Ascending aorta (tissue), 2 donors: Measurements from ENCODE around the gene CASS4. TPM values are rescaled to one million over a fixed set of nuclear protein-coding genes. Genes with fewer than 3 reads are reported as not detected.

Experiments used
- DNase-seq, 2 donors: peaks; one replicate each; pipeline ENCODE4 v3.0.0-alpha.2; 2019; ENCODE audit warnings: low spot score in 2 of 2
- H3K27ac ChIP-seq, 2 donors: fragments of 200-600 bp; sonication (generic); one replicate each; pipeline ENCODE4 v1.5.1; 2016 to 2017; ENCODE audit warnings: mild to moderate bottlenecking in 1 of 2
- H3K27me3 ChIP-seq: fragments of 200-600 bp; sonication (generic); one replicate; pipeline ENCODE4 v1.5.1; 2017
- H3K36me3 ChIP-seq, 2 donors: fragments of 200-600 bp; sonication (generic); one replicate each; pipeline ENCODE4 v1.5.1; 2016
- H3K4me1 ChIP-seq, 2 donors: fragments of 200-600 bp; sonication (generic); one replicate each; pipeline ENCODE4 v1.5.1; 2016 to 2017; ENCODE audit warnings: mild to moderate bottlenecking in 1 of 2
- H3K4me3 ChIP-seq, 2 donors: fragments of 200-600 bp; sonication (generic); one replicate each; pipeline ENCODE4 v1.5.1; 2016 to 2017; ENCODE audit warnings: mild to moderate bottlenecking in 1 of 2
- H3K9me3 ChIP-seq, 2 donors: fragments of 200-600 bp; sonication (generic); one replicate each; pipeline ENCODE4 v1.5.1; 2016
- CTCF ChIP-seq, 3 experiments: fragments of 200-600 bp in 2 of 3; fragments of 450-650 bp in 1 of 3; sonication (generic) in 2 of 3; IDR thresholded peaks; one replicate each; pipeline ENCODE4 v1.5.1; 2016 to 2019; ENCODE audit warnings: antibody characterized with exemption in 3 of 3, mild to moderate bottlenecking in 1 of 3, moderate library complexity in 1 of 3
- intact Hi-C: fragments of 100-400 bp; cut with DNase I; formaldehyde crosslinking; loops from one replicate; pipeline ENCODE4 v1.15.1; 2023
- total RNA-seq: library from RNA; depleted of rRNA; stranded (reverse); fragments of >200 nt; gene quantifications from one replicate; pipeline ENCODE4 v1.1.0, GENCODE V29; 2016

Gene CASS4
- total RNA-seq, 1 donor from 2014 or later: 11.2 TPM

GRCh38 chr20:56429502-56429901, 17.4 kb downstream of the CASS4 start:
- Histone ChIP-seq H3K4me3 (no peak overlapping the region), H3K9me3 (no peaks in the 10 kb centered on the region), H3K36me3 (no peaks in the 10 kb centered on the region), H3K27me3 (no peaks in the 10 kb centered on the region), H3K27ac (no peak overlapping the region), H3K4me1 (no peaks in the 10 kb centered on the region)
- TF ChIP-seq CTCF (IDR thresholded peaks at IDR 0.05): no peak
- DNase-seq: no peak
- intact Hi-C loops: no loop called here

GRCh38 chr20:56429941-56430340, 17.9 kb downstream of the CASS4 start:
- no peaks in the 10 kb centered on the region for H3K36me3 ChIP-seq
- DNase-seq: no peak
- H3K27ac ChIP-seq: no peak overlapping the region
- H3K4me3 ChIP-seq: no peak overlapping the region
- H3K27me3 ChIP-seq: no peaks in the 10 kb centered on the region
- H3K4me1 ChIP-seq: no peaks in the 10 kb centered on the region
- intact Hi-C loops: no loop called here
- TF ChIP-seq CTCF (IDR thresholded peaks at IDR 0.05): no peak
- no peaks in the 10 kb centered on the region for H3K9me3 ChIP-seq

DNA sequence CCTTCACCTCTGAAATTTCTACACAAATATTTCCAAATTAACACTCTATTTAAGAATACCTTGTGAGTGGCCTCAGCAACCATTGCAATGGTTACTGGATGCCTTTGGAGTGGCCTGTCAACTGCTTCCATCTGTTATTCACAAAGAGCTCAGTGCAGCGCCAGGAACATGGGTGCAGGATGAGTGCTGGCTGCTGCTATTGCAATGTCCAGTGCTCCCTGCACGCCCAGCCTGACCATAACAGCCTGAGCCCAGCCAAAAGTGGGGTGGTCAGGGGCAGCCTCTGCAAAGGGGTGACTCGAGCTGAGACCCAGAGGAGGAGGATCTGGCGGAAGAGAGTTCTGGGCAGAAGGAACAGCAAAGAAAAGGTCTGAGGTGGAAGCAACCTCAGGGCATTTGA, 18.4 kb downstream of the CASS4 start:
- Histone ChIP-seq H3K9me3 (no peaks in the 10 kb centered on the region), H3K4me3 (no peak overlapping the region), H3K4me1 (no peaks in the 10 kb centered on the region), H3K27me3 (no peaks in the 10 kb centered on the region), H3K36me3 (no peaks in the 10 kb centered on the region), H3K27ac (no peak overlapping the region)
- intact Hi-C loops: no loop called here
- TF ChIP-seq CTCF (IDR thresholded peaks at IDR 0.05): no peak
- DNase-seq: no peak

DNA sequence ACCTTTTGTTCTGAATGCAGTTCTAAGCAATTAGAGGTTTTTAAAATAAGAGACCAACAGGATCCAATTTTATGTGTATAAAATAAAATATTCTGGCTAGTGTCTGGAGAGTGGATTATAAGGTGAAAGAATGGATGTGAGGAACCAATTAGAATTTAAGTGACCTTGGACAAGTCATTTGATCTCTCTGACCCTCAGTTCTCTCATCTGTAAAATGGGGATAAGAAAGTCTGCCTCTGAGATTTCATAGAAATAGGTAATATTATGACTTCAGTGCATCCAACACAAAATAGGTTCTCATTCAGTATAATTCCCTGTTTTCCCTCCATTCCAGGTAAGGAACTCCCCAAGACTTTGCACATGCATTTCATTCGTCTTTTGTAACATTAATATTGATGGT, 18.9 kb downstream of the CASS4 start:
- Histone ChIP-seq H3K27me3 (no peaks in the 10 kb centered on the region), H3K4me3 (no peak overlapping the region), H3K36me3 (no peaks in the 10 kb centered on the region), H3K27ac (no peak overlapping the region), H3K9me3 (no peaks in the 10 kb centered on the region), H3K4me1 (no peaks in the 10 kb centered on the region)
- DNase-seq: no peak
- TF ChIP-seq CTCF (IDR thresholded peaks at IDR 0.05): no peak
- intact Hi-C loops: no loop called here

GRCh38 chr20:56431471-56431870, 19.4 kb downstream of the CASS4 start:
- no peaks in the 10 kb centered on the region for H3K9me3 ChIP-seq
- H3K27me3 ChIP-seq: no peaks in the 10 kb centered on the region
- no peak overlapping the region for H3K27ac ChIP-seq
- DNase-seq: no peak
- no peaks in the 10 kb centered on the region for H3K36me3 ChIP-seq
- H3K4me3 ChIP-seq: no peak overlapping the region
- H3K4me1 ChIP-seq: no peaks in the 10 kb centered on the region
- TF ChIP-seq CTCF (IDR thresholded peaks at IDR 0.05): no peak
- intact Hi-C loops: no loop called here

- no peak overlapping the region for H3K27ac ChIP-seq
- intact Hi-C loops: no loop called here
- no peaks in the 10 kb centered on the region for H3K4me1 ChIP-seq
- H3K4me3 ChIP-seq: no peak overlapping the region
- TF ChIP-seq CTCF (IDR thresholded peaks at IDR 0.05): no peak
- H3K27me3 ChIP-seq: no peaks in the 10 kb centered on the region
- DNase-seq: no peak
- H3K9me3 ChIP-seq: no peaks in the 10 kb centered on the region
- no peaks in the 10 kb centered on the region for H3K36me3 ChIP-seq
Observed at GRCh38 chr20:56433221-56433879, 21.3 kb downstream of the CASS4 start.
